Measurements from ENCODE around the gene HJURP.

Gene HJURP

GRCh38 chr2:233811732-233812131 is 42.6 kb downstream of the HJURP start:
- Mint-ChIP-seq H3K9me3 (no peaks in the 10 kb centered on the region), H3K27me3 (ENCODE audit: low read depth, poor library complexity) (peaks cover 26% of the 10 kb centered on the region), H3K4me1 (peaks cover 13% of the 10 kb centered on the region), H3K36me3 (ENCODE audit: low read depth) (no peaks in the 10 kb centered on the region), H3K4me3 (no peak overlapping the region), H3K27ac (no peak overlapping the region)
- DNase-seq: no peak
- TF ChIP-seq, protein P1, sequence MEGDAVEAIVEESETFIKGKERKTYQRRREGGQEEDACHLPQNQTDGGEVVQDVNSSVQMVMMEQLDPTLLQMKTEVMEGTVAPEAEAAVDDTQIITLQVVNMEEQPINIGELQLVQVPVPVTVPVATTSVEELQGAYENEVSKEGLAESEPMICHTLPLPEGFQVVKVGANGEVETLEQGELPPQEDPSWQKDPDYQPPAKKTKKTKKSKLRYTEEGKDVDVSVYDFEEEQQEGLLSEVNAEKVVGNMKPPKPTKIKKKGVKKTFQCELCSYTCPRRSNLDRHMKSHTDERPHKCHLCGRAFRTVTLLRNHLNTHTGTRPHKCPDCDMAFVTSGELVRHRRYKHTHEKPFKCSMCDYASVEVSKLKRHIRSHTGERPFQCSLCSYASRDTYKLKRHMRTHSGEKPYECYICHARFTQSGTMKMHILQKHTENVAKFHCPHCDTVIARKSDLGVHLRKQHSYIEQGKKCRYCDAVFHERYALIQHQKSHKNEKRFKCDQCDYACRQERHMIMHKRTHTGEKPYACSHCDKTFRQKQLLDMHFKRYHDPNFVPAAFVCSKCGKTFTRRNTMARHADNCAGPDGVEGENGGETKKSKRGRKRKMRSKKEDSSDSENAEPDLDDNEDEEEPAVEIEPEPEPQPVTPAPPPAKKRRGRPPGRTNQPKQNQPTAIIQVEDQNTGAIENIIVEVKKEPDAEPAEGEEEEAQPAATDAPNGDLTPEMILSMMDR (IDR thresholded peaks at IDR 0.05): no peak

DNA sequence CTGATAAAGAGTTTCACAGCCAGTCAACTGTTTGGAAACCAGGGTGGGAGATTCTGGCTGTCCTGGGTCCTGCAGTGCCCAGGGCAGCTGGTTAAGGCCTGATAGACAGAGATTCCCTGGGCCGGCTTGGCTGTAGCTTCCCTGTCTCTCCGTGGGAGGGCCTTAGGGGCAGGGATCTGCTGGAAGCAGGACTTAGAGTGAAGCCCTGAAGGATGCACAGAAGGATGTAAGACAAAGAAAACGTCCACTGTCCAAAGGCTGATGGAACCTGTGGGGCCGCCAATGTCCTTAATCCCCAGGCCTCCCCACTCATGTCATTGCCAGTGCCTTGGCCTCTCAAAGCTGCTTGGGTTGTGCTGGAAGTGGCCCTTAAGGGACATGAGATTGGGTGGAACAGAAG is 43.2 kb downstream of the HJURP start:
- Mint-ChIP-seq H3K4me3 (no peak overlapping the region), H3K27me3 (ENCODE audit: low read depth, poor library complexity) (peaks cover 30% of the 10 kb centered on the region), H3K4me1 (peaks cover 7% of the 10 kb centered on the region), H3K27ac (no peak overlapping the region), H3K36me3 (ENCODE audit: low read depth) (no peaks in the 10 kb centered on the region), H3K9me3 (no peaks in the 10 kb centered on the region)
- TF ChIP-seq, protein P1 (IDR thresholded peaks at IDR 0.05): no peak
- no peak for DNase-seq

- TF ChIP-seq, protein P1 (IDR thresholded peaks at IDR 0.05): no peak
- H3K27me3 Mint-ChIP-seq (ENCODE audit: low read depth, poor library complexity): peaks cover 34% of the 10 kb centered on the region
- H3K36me3 Mint-ChIP-seq (ENCODE audit: low read depth): no peaks in the 10 kb centered on the region
- peaks cover 7% of the 10 kb centered on the region for H3K4me1 Mint-ChIP-seq
- DNase-seq: no peak
- no peaks in the 10 kb centered on the region for H3K9me3 Mint-ChIP-seq
- H3K27ac Mint-ChIP-seq: no peak overlapping the region
- no peak overlapping the region for H3K4me3 Mint-ChIP-seq
Observed at GRCh38 chr2:233810385-233810784, 44.0 kb downstream of the HJURP start.

GRCh38 chr2:233807966-233808935 is 46.1 kb downstream of the HJURP start:
- no peak for DNase-seq
- TF ChIP-seq, protein P1 (IDR thresholded peaks at IDR 0.05): no peak
- Mint-ChIP-seq H3K4me3 (no peak overlapping the region), H3K9me3 (no peaks in the 10 kb centered on the region), H3K27me3 (ENCODE audit: low read depth, poor library complexity) (peaks cover 29% of the 10 kb centered on the region), H3K27ac (no peak overlapping the region), H3K4me1 (no peaks in the 10 kb centered on the region), H3K36me3 (ENCODE audit: low read depth) (no peaks in the 10 kb centered on the region)

- Mint-ChIP-seq H3K27me3 (ENCODE audit: low read depth, poor library complexity) (peaks cover 26% of the 10 kb centered on the region), H3K4me3 (no peak overlapping the region), H3K27ac (no peak overlapping the region), H3K36me3 (ENCODE audit: low read depth) (no peaks in the 10 kb centered on the region), H3K9me3 (no peaks in the 10 kb centered on the region), H3K4me1 (no peaks in the 10 kb centered on the region)
- TF ChIP-seq, protein P1 (IDR thresholded peaks at IDR 0.05): no peak
- DNase-seq: no peak
Observed at GRCh38 chr2:233807215-233807865, 47.0 kb downstream of the HJURP start.

All from nephron progenitor cell (in vitro differentiated cells).